HepG2 (cell line): ENCODE results near the gene KRTAP5-6. TPM values are rescaled to one million over a fixed set of nuclear protein-coding genes. Genes with fewer than 3 reads are reported as not detected.

ENCODE experiments used
- DNMT1 ChIP-seq: sonication (generic); formaldehyde crosslinking; IDR thresholded peaks from 2 replicates; pipeline ENCODE4 v1.5.1; 2020; ENCODE audit warnings: mild to moderate bottlenecking, missing genetic modification reagents
- GATA4 ChIP-seq: sonication (generic); IDR thresholded peaks from 2 replicates; pipeline ENCODE4 v1.6.1; 2016; ENCODE audit warnings: antibody characterized with exemption, low read depth, borderline replicate concordance
- NR2F1 ChIP-seq, 2 experiments: fragments of 450-650 bp in 1 of 2; formaldehyde crosslinking in 1 of 2; IDR thresholded peaks; 2 replicates each; pipeline versions ENCODE4 v1.5.0 to v1.6.1; 2016 to 2020; ENCODE audit warnings: mild to moderate bottlenecking in 1 of 2, missing compliant biosample characterization in 1 of 2, missing genetic modification reagents in 1 of 2, moderate library complexity in 1 of 2
- PCBP1 ChIP-seq: fragments of 200-400 bp; formaldehyde crosslinking; IDR thresholded peaks from 2 replicates; pipeline ENCODE4 v1.6.1; 2017; ENCODE audit warnings: mild to moderate bottlenecking, low read depth, low read length, borderline replicate concordance
- REPIN1 ChIP-seq: sonication (generic); formaldehyde crosslinking; IDR thresholded peaks from 2 replicates; pipeline ENCODE4 v1.8.0; 2022; ENCODE audit warnings: missing genetic modification reagents, low read depth, mild to moderate bottlenecking, borderline replicate concordance
- RFX3 ChIP-seq: IDR thresholded peaks from 2 replicates; pipeline ENCODE4 v1.6.1; 2016; ENCODE audit warnings: missing biosample characterization, missing genetic modification reagents
- SIN3A ChIP-seq: IDR thresholded peaks from 2 replicates; pipeline ENCODE4 v1.6.1; 2011; ENCODE audit warnings: low read depth, mild to moderate bottlenecking, control low read depth, low read length, borderline replicate concordance
- SRSF4 ChIP-seq: fragments of 200-400 bp; formaldehyde crosslinking; IDR thresholded peaks from one replicate; pipeline ENCODE4 v1.6.1; 2018; ENCODE audit warnings: mild to moderate bottlenecking, low read depth, low read length, moderate library complexity; ENCODE audit not compliant: poor library complexity, severe bottlenecking
- ZNF251 ChIP-seq: sonication (generic); formaldehyde crosslinking; IDR thresholded peaks from 2 replicates; pipeline ENCODE4 v1.9.0; 2021; ENCODE audit warnings: mild to moderate bottlenecking, missing genetic modification reagents
- polyA plus RNA-seq, 8 experiments: library from polyadenylated mRNA; depleted of rRNA in 3 of 8; stranded (reverse) in 7 of 8; unstranded in 1 of 8; fragments of >200 nt; fragmentation: Illumina TruSeq in 4 of 8; extraction: Trizol in 4 of 8; gene quantifications; 2 replicates each; pipeline versions ENCODE4 v1.2.1 to v1.2.3, GENCODE V29; 2011 to 2016; ENCODE audit warnings: low read depth in 4 of 8, missing spikeins in 1 of 8, mixed read lengths in 1 of 8; ENCODE audit not compliant: insufficient read depth in 1 of 8
- total RNA-seq, 5 experiments: library from RNA; depleted of rRNA; stranded (reverse); fragments of >200 nt; fragmentation: Illumina TruSeq; extraction: Trizol; gene quantifications; 2 replicates each; pipeline ENCODE4 v1.2.3, GENCODE V29; 2016; ENCODE audit warnings: low read depth in 1 of 5
- TF ChIP-seq, protein P1 (sequence below): sonication (generic); formaldehyde crosslinking; IDR thresholded peaks from 2 replicates; pipeline ENCODE4 v1.8.0; 2022; ENCODE audit warnings: mild to moderate bottlenecking, missing genetic modification reagents, moderate library complexity
- TF ChIP-seq, protein P2 (sequence below), 2 experiments: sonication (generic) in 1 of 2; formaldehyde crosslinking in 1 of 2; IDR thresholded peaks; 2 replicates each; pipeline versions ENCODE4 v1.6.1 to v1.9.0; 2014 to 2022; ENCODE audit warnings: antibody characterized with exemption in 1 of 2, borderline replicate concordance in 1 of 2, inconsistent platforms in 1 of 2, low read depth in 1 of 2, missing genetic modification reagents in 1 of 2
- TF ChIP-seq, protein P3 (sequence below), 2 experiments: IDR thresholded peaks; 2 replicates each; pipeline ENCODE4 v1.6.1; 2011 to 2012; ENCODE audit warnings: low read length in 2 of 2, borderline replicate concordance in 1 of 2, low read depth in 1 of 2, mild to moderate bottlenecking in 1 of 2, moderate library complexity in 1 of 2

Gene KRTAP5-6
- total and polyA plus RNA-seq, 2 of the 13 experiments (the other 11 are each of a cell fraction or from before 2014, with no cell fraction given) = not detected

DNA sequence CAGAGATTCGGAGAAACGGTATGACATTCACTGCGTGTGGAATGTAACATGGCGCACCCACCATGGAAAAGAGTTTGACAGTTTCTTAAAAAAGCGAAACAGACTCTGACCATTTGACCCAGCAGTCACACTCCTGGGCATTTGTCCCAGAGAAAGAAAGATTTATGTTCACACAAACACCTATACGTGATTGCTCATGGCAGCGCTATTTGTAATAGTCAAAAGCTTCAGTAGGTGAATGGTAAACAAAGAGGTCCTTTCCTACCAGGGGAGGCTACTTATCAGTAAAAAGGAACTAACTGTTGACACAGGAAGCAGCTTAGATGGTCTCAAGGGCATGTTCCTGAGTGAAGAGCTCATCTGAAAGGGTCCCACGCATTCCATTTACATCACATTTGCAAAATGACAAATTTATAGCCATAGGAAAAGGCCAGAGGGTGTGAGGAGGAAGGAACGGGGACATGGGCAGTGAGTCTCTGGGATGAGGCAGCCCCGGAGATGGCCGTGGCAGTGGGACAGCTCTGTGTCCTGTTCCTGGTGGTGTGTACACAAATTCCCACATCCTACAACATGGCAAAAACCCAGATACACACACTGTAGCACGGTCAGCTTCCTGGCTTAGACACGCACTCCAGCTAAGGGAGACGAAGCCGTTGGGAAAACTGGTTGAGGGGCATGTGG lies 14.6 kb upstream of the KRTAP5-6 start (continued):
- TF ChIP-seq, protein P1, sequence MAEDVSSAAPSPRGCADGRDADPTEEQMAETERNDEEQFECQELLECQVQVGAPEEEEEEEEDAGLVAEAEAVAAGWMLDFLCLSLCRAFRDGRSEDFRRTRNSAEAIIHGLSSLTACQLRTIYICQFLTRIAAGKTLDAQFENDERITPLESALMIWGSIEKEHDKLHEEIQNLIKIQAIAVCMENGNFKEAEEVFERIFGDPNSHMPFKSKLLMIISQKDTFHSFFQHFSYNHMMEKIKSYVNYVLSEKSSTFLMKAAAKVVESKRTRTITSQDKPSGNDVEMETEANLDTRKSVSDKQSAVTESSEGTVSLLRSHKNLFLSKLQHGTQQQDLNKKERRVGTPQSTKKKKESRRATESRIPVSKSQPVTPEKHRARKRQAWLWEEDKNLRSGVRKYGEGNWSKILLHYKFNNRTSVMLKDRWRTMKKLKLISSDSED = no peak
- no peak for TF ChIP-seq ZNF251 (CRISPR knock-in tag)
- TF ChIP-seq SIN3A = no peak
- TF ChIP-seq GATA4 = peak; percentile 98
- TF ChIP-seq, protein P2, sequence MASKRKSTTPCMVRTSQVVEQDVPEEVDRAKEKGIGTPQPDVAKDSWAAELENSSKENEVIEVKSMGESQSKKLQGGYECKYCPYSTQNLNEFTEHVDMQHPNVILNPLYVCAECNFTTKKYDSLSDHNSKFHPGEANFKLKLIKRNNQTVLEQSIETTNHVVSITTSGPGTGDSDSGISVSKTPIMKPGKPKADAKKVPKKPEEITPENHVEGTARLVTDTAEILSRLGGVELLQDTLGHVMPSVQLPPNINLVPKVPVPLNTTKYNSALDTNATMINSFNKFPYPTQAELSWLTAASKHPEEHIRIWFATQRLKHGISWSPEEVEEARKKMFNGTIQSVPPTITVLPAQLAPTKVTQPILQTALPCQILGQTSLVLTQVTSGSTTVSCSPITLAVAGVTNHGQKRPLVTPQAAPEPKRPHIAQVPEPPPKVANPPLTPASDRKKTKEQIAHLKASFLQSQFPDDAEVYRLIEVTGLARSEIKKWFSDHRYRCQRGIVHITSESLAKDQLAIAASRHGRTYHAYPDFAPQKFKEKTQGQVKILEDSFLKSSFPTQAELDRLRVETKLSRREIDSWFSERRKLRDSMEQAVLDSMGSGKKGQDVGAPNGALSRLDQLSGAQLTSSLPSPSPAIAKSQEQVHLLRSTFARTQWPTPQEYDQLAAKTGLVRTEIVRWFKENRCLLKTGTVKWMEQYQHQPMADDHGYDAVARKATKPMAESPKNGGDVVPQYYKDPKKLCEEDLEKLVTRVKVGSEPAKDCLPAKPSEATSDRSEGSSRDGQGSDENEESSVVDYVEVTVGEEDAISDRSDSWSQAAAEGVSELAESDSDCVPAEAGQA (IDR thresholded peaks at IDR 0.05; ENCODE audit: low read depth) = peak; percentile 77
- TF ChIP-seq, protein P2 (CRISPR knock-in tag; IDR thresholded peaks at IDR 0.05; ENCODE audit: borderline replicate concordance) = no peak
- TF ChIP-seq PCBP1 = no peak
- TF ChIP-seq REPIN1 = no peak
- no peak for TF ChIP-seq DNMT1 (CRISPR knock-in tag)
- no peak for TF ChIP-seq RFX3
- TF ChIP-seq, protein P3, sequence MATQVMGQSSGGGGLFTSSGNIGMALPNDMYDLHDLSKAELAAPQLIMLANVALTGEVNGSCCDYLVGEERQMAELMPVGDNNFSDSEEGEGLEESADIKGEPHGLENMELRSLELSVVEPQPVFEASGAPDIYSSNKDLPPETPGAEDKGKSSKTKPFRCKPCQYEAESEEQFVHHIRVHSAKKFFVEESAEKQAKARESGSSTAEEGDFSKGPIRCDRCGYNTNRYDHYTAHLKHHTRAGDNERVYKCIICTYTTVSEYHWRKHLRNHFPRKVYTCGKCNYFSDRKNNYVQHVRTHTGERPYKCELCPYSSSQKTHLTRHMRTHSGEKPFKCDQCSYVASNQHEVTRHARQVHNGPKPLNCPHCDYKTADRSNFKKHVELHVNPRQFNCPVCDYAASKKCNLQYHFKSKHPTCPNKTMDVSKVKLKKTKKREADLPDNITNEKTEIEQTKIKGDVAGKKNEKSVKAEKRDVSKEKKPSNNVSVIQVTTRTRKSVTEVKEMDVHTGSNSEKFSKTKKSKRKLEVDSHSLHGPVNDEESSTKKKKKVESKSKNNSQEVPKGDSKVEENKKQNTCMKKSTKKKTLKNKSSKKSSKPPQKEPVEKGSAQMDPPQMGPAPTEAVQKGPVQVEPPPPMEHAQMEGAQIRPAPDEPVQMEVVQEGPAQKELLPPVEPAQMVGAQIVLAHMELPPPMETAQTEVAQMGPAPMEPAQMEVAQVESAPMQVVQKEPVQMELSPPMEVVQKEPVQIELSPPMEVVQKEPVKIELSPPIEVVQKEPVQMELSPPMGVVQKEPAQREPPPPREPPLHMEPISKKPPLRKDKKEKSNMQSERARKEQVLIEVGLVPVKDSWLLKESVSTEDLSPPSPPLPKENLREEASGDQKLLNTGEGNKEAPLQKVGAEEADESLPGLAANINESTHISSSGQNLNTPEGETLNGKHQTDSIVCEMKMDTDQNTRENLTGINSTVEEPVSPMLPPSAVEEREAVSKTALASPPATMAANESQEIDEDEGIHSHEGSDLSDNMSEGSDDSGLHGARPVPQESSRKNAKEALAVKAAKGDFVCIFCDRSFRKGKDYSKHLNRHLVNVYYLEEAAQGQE (IDR thresholded peaks at IDR 0.05; ENCODE audit: borderline replicate concordance in 1 of 2, low read depth in 1 of 2, low read length in 2 of 2) = peak in 1 of 2 experiments; percentile 33; a peak in 1 of 4 replicates
- no peak for TF ChIP-seq SRSF4
- TF ChIP-seq NR2F1 (CRISPR knock-in tag; IDR thresholded peaks at IDR 0.05) = peak in 1 of 2 experiments; percentile 30; a peak in 1 of 4 replicates
